Prostate gland (tissue), 2 donors: ENCODE results near the gene TOMM20. TPM values are rescaled to one million over a fixed set of nuclear protein-coding genes. Genes with fewer than 3 reads are reported as not detected.

Source experiments
- DNase-seq: peaks from one replicate; pipeline ENCODE4 v3.0.0-alpha.2; 2019; ENCODE audit warnings: low spot score
- H3K27ac ChIP-seq, 2 donors: fragments of 200-600 bp; sonication (generic); 2 replicates each; pipeline ENCODE4 v1.5.1; 2017 to 2019
- H3K27me3 ChIP-seq: fragments of 200-600 bp; sonication (generic); replicated peaks from 2 replicates; pipeline ENCODE4 v1.5.1; 2019; ENCODE audit not compliant: insufficient read depth
- H3K36me3 ChIP-seq, 2 donors: fragments of 200-600 bp; sonication (generic); 1 replicate in 1 of 2; 2 replicates in 1 of 2; pipeline versions ENCODE4 v1.5.1 to v1.8.1; 2017 to 2019
- H3K4me1 ChIP-seq: fragments of 200-600 bp; sonication (generic); replicated peaks from 2 replicates; pipeline ENCODE4 v1.5.1; 2019
- H3K4me3 ChIP-seq, 2 donors: fragments of 200-600 bp; sonication (generic); 2 replicates each; pipeline ENCODE4 v1.5.1; 2017 to 2019
- H3K9me3 ChIP-seq: fragments of 200-600 bp; sonication (generic); 2 replicates; pipeline ENCODE4 v1.5.1; 2017
- POLR2A ChIP-seq: fragments of 450-650 bp; IDR thresholded peaks from one replicate; pipeline ENCODE4 v1.6.1; 2016; ENCODE audit warnings: antibody characterized with exemption, mild to moderate bottlenecking
- POLR2AphosphoS5 ChIP-seq: sonication (generic); formaldehyde crosslinking; IDR thresholded peaks from one replicate; pipeline ENCODE4 v1.6.1; 2017; ENCODE audit warnings: antibody characterized with exemption
- WGBS: methylation state at CpG from one replicate; pipeline ENCODE4 v1.1.5; 2018; 5-methylcytosine and 5-hydroxymethylcytosine counted together
- intact Hi-C: fragments of 100-400 bp; cut with DNase I; formaldehyde crosslinking; loops from one replicate; pipeline ENCODE4 v1.14.2; 2022
- total RNA-seq, 2 donors: library from RNA; depleted of rRNA; stranded (reverse); fragments of >200 nt; gene quantifications; one replicate each; pipeline ENCODE4 v1.1.0, GENCODE V29; 2016
- TF ChIP-seq, protein P1 (sequence below), 4 experiments: fragments of 200-600 bp in 2 of 4; fragments of 450-650 bp in 2 of 4; sonication (generic) in 2 of 4; IDR thresholded peaks; 1 replicate in 3 of 4; 2 replicates in 1 of 4; pipeline ENCODE4 v1.5.1; 2016 to 2019; ENCODE audit warnings: antibody characterized with exemption in 4 of 4, mild to moderate bottlenecking in 2 of 4, moderate library complexity in 2 of 4

Gene TOMM20
- total RNA-seq, 2 donors from 2014 or later = 77.1 to 135 TPM

DNA sequence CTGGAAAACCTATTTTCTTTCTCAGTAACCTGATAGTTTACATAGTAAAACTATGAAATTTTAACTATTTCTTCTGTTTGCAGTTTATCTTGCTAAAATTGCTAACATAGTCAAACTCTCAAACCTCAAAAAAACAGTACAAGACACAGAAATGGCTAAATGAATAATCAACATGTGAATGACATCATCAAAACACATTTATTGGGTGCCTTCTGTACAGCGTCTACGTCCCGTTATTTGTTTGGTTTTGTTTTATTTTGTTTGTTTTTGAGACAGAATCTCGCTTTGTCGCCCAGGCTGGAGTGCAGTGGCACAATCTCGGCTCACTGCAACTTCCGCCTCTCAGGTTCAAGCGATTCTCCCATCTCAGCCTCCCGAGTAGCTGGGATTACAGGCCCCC lies 21.2 kb upstream of the TOMM20 start:
- DNase-seq = no peak
- intact Hi-C loops = no loop called here
- TF ChIP-seq POLR2AphosphoS5 = peak; percentile 20
- TF ChIP-seq, protein P1, sequence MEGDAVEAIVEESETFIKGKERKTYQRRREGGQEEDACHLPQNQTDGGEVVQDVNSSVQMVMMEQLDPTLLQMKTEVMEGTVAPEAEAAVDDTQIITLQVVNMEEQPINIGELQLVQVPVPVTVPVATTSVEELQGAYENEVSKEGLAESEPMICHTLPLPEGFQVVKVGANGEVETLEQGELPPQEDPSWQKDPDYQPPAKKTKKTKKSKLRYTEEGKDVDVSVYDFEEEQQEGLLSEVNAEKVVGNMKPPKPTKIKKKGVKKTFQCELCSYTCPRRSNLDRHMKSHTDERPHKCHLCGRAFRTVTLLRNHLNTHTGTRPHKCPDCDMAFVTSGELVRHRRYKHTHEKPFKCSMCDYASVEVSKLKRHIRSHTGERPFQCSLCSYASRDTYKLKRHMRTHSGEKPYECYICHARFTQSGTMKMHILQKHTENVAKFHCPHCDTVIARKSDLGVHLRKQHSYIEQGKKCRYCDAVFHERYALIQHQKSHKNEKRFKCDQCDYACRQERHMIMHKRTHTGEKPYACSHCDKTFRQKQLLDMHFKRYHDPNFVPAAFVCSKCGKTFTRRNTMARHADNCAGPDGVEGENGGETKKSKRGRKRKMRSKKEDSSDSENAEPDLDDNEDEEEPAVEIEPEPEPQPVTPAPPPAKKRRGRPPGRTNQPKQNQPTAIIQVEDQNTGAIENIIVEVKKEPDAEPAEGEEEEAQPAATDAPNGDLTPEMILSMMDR (IDR thresholded peaks at IDR 0.05) = no peak
- TF ChIP-seq POLR2A = no peak
- Histone ChIP-seq H3K9me3 (no peaks in the 10 kb centered on the region), H3K27me3 (no peaks in the 10 kb centered on the region), H3K4me3 (no peak overlapping the region), H3K4me1 (no peaks in the 10 kb centered on the region), H3K27ac (no peak overlapping the region), H3K36me3 (peaks cover 0 to 6% of the 10 kb centered on the region in 2 donors)
- 65% methylated on average over 9 of the region's 9 CpGs for WGBS

DNA sequence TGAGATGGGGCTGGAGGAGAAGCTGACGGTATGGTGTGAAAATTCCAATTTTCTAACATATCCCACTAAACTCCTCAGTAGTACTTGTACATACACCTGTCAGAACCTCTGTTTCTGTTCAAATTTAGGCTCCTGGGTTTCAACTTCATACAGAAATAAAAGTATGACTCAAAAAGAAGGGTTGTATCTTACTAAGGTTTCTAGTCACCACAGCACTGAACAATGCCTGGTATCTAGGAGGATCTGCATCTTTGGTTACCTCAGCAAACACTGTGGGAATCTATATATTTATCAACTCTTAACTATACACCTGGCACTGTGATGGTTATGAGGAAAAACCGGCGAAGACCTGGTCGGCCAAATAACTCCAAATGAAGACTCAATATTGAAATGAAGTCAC lies 18.6 kb upstream of the TOMM20 start:
- no peak overlapping the region for H3K27ac ChIP-seq
- H3K4me1 ChIP-seq = no peaks in the 10 kb centered on the region
- TF ChIP-seq POLR2AphosphoS5 (no peak), POLR2A (no peak)
- TF ChIP-seq, protein P1 (IDR thresholded peaks at IDR 0.05) = no peak
- 92% methylated on average over 4 of the region's 4 CpGs for WGBS
- intact Hi-C loops = no loop called here
- H3K4me3 ChIP-seq = no peak overlapping the region
- no peak for DNase-seq
- no peaks in the 10 kb centered on the region for H3K9me3 ChIP-seq
- peaks cover 0 to 6% of the 10 kb centered on the region in 2 donors for H3K36me3 ChIP-seq
- H3K27me3 ChIP-seq = no peaks in the 10 kb centered on the region

DNA sequence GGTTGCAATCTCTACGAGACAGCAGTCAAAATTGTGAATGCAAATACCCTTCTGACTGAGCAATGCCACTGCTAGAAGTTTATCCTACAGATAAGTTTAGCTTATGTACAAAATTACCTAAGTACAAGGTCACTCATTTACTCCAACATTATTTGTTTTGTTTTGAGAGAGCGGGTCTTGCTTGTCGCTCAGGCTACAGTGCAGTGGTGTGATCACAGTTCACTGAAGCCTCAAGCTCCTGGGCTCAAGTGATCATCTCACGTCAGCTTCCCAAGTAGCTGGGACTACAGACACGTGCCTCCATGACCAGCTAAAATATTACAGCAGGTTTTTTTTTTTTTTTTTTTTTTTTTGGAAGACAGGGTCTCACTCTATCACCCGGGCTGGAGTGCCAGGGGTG lies 17.0 kb upstream of the TOMM20 start:
- no peak for TF ChIP-seq POLR2A
- TF ChIP-seq POLR2AphosphoS5 = no peak
- TF ChIP-seq, protein P1 (IDR thresholded peaks at IDR 0.05) = no peak
- H3K36me3 ChIP-seq = peaks cover 0 to 2% of the 10 kb centered on the region in 2 donors
- 86% methylated on average over 6 of the region's 6 CpGs for WGBS

DNA sequence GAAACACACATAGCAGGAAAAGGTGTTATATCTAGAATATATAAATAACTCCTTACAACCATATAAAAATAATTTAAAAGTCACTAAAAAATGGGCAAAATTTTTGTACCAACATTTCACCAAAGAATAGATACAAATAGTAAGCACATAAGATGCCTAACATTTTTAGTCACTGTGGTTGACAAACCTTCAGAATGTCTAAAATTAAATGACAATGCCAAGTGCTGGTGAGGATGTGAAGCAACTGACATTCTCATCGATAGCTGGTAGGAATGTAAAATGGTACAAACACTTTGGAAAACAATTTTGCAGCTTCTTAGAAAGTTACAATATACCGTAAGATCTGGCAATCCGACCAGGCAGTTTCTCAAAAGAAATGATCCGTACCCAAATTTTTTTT lies 14.4 kb upstream of the TOMM20 start:
- no peak for DNase-seq
- no peaks in the 10 kb centered on the region for H3K36me3 ChIP-seq
- TF ChIP-seq POLR2A = no peak
- TF ChIP-seq POLR2AphosphoS5 = no peak
- TF ChIP-seq, protein P1 (IDR thresholded peaks at IDR 0.05) = no peak
- no peaks in the 10 kb centered on the region for H3K9me3 ChIP-seq
- H3K27me3 ChIP-seq = no peaks in the 10 kb centered on the region
- 93% methylated on average over 4 of the region's 4 CpGs for WGBS
- intact Hi-C loops = no loop called here
- no peaks in the 10 kb centered on the region for H3K4me1 ChIP-seq
- H3K27ac ChIP-seq = no peak overlapping the region
- H3K4me3 ChIP-seq = no peak overlapping the region

More for the DNA sequence above, 17.0 kb upstream of the TOMM20 start:
- Histone ChIP-seq H3K9me3 (no peaks in the 10 kb centered on the region), H3K4me1 (no peaks in the 10 kb centered on the region), H3K27ac (no peak overlapping the region), H3K27me3 (no peaks in the 10 kb centered on the region), H3K4me3 (no peak overlapping the region)
- intact Hi-C loops = no loop called here
- DNase-seq = no peak

DNA sequence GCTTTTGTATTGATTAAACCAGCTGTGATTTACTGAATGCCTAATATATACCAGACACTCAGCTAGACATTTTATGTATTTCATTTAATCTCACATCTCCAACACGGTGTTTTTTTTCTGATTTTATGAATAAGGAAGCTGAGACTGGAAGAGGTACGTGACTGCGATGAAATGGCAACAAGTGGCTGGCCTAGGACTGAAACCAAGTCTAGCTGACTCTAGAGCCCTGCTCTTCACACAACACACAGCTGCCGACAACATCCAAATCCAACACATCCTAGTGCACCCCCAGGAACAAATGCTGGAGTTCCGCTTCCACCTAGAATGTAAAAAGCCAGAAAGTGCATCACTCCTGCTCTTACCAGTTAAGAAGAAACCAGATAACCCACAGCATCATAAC lies 10.7 kb upstream of the TOMM20 start:
- Histone ChIP-seq H3K36me3 (peaks cover 0 to 4% of the 10 kb centered on the region in 2 donors), H3K4me1 (no peaks in the 10 kb centered on the region), H3K4me3 (no peak overlapping the region), H3K27ac (no peak overlapping the region), H3K9me3 (no peaks in the 10 kb centered on the region), H3K27me3 (no peaks in the 10 kb centered on the region)
- TF ChIP-seq, protein P1 (IDR thresholded peaks at IDR 0.05) = no peak
- no peak for TF ChIP-seq POLR2A
- TF ChIP-seq POLR2AphosphoS5 = no peak
- WGBS = 87% methylated on average over 5 of the region's 5 CpGs
- DNase-seq = no peak
- intact Hi-C loops = no loop called here
